Muscle of leg (tissue), 11 donors: ENCODE data around the gene UGT2A1. TPM values are rescaled to one million over a fixed set of nuclear protein-coding genes. Genes with fewer than 3 reads are reported as not detected.

ENCODE experiments used
- DNase-seq: peaks from one replicate; pipeline ENCODE4 v3.0.0; 2013
- H3K27ac ChIP-seq: one replicate; pipeline ENCODE4 v1.5.1; 2013; ENCODE audit warnings: mild to moderate bottlenecking, low read length, control low read depth
- H3K27me3 ChIP-seq: one replicate; pipeline ENCODE4 v1.6.1; 2013; ENCODE audit warnings: low read length; ENCODE audit not compliant: control insufficient read depth, insufficient read depth
- H3K36me3 ChIP-seq: one replicate; pipeline ENCODE4 v1.6.1; 2013; ENCODE audit warnings: low read length; ENCODE audit not compliant: control insufficient read depth, insufficient read depth
- H3K4me1 ChIP-seq: one replicate; pipeline ENCODE4 v1.6.1; 2013; ENCODE audit warnings: low read length; ENCODE audit not compliant: control insufficient read depth, insufficient read depth
- H3K4me3 ChIP-seq: one replicate; pipeline ENCODE4 v1.5.1; 2013; ENCODE audit warnings: low read length, control low read depth
- H3K9me3 ChIP-seq: replicated peaks from 2 replicates; pipeline ENCODE4 v1.6.1; 2013; ENCODE audit warnings: low read depth, low read length; ENCODE audit not compliant: control insufficient read depth
- WGBS: methylation state at CpG from one replicate; pipeline ENCODE4 v1.1.5; 2013; ENCODE audit warnings: missing lambda C conversion rate; ENCODE audit not compliant: insufficient coverage; 5-methylcytosine and 5-hydroxymethylcytosine counted together
- polyA plus RNA-seq, 8 donors: library from polyadenylated mRNA; unstranded; fragments of 120-200 nt; gene quantifications; one replicate each; pipeline versions ENCODE4 v1.2.1 to v1.2.3, GENCODE V29; 2013; ENCODE audit warnings: inconsistent platforms in 1 of 8, low replicate concordance in 1 of 8; ENCODE audit not compliant: insufficient read length in 8 of 8, insufficient read depth in 1 of 8
- total RNA-seq: library from RNA; stranded (reverse); fragments of 120-200 nt; gene quantifications from one replicate; pipeline ENCODE4 v1.2.4, GENCODE V29; 2013

The UGT2A1 gene
- total and polyA plus RNA-seq, 9 donors = 0.07 to 0.31 (median 0.12) TPM; not detected in 3

- 20% methylated on average over 1 of the region's 6 CpGs for WGBS
- Histone ChIP-seq H3K4me3 (no peak overlapping the region), H3K4me1 (no peaks in the 10 kb centered on the region), H3K27ac (no peak overlapping the region), H3K36me3 (no peaks in the 10 kb centered on the region), H3K9me3 (no peaks in the 10 kb centered on the region), H3K27me3 (no peaks in the 10 kb centered on the region)
- DNase-seq = peak; percentile 7
These were observed 106.8 kb downstream of the UGT2A1 start for GRCh38 chr4:69546134-69546765.

Other genes with a start within 250 kb of the UGT2A1 start
- not detected for gene UGT2B4, start 157.3 kb downstream of the UGT2A1 start, total RNA-seq
- under 1 TPM in 3 of 8 donors, not detected in 5; 0.14 to 0.71 (median 0.43) TPM for gene UGT2B4, start 157.3 kb downstream of the UGT2A1 start, polyA plus RNA-seq
- 0.09 TPM for gene UGT2A2, start 13.6 kb downstream of the UGT2A1 start, total RNA-seq
- gene UGT2A2, start 13.6 kb downstream of the UGT2A1 start, polyA plus RNA-seq = not detected
- gene SULT1B1, start 107.4 kb upstream of the UGT2A1 start, total RNA-seq = 0.53 TPM
- 1 to 10 TPM in 3 of 8 donors, under 1 TPM in 5; 0.36 to 9.3 (median 0.52) TPM for gene SULT1B1, start 107.4 kb upstream of the UGT2A1 start, polyA plus RNA-seq
- gene SULT1E1, start 206.9 kb upstream of the UGT2A1 start, total RNA-seq = 34.8 TPM
- 10 to 100 TPM; 27.6 to 68.5 (median 35.6) TPM for gene SULT1E1, start 206.9 kb upstream of the UGT2A1 start, polyA plus RNA-seq